ENCODE measurements around the gene MSRB3. TPM values are rescaled to one million over a fixed set of nuclear protein-coding genes. Genes with fewer than 3 reads are reported as not detected.

The MSRB3 gene
- total RNA-seq, 1 experiment from 2014 or later, result 0.55 TPM

DNA sequence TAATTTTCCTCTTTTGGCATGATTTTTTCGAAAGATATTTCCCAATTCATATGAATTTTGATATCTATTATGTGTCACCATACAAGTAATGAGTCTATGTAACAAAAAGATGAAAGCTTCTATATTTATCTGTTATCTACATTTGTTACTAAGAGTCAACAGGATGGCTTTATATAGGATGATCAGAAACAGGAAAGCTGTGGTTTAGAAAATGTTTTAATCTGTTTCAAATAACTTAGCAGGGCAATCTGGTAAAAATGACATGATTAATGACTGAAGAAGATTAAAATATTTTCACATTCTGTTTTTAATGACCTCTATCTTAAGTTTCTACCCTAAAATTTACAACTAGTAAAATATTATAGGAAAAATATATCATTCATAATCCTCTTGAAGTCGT is 105.8 kb downstream of the MSRB3 start:
- no peak for TF ChIP-seq EZH2 (IDR thresholded peaks at IDR 0.05; ENCODE audit: low read depth)
- TF ChIP-seq, protein P1, sequence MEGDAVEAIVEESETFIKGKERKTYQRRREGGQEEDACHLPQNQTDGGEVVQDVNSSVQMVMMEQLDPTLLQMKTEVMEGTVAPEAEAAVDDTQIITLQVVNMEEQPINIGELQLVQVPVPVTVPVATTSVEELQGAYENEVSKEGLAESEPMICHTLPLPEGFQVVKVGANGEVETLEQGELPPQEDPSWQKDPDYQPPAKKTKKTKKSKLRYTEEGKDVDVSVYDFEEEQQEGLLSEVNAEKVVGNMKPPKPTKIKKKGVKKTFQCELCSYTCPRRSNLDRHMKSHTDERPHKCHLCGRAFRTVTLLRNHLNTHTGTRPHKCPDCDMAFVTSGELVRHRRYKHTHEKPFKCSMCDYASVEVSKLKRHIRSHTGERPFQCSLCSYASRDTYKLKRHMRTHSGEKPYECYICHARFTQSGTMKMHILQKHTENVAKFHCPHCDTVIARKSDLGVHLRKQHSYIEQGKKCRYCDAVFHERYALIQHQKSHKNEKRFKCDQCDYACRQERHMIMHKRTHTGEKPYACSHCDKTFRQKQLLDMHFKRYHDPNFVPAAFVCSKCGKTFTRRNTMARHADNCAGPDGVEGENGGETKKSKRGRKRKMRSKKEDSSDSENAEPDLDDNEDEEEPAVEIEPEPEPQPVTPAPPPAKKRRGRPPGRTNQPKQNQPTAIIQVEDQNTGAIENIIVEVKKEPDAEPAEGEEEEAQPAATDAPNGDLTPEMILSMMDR (conservative IDR thresholded peaks at IDR 0.05), result no peak
- no peaks in the 10 kb centered on the region for H3K27me3 ChIP-seq (ENCODE audit: insufficient read depth, low read depth)
- no peaks in the 10 kb centered on the region for H3K79me2 ChIP-seq (ENCODE audit: low read depth)
- H3K4me2 ChIP-seq, result no peak overlapping the region
- 0 out of 2 replicates have a peak, but pooled peaks cover 3% of the 10 kb centered on the region for H4K20me1 ChIP-seq (ENCODE audit: insufficient read depth)
- intact Hi-C loops (cut with micrococcal nuclease; ENCODE audit: unreplicated experiment), result no loop called here
- no TSS peak for BruUV-seq (replicated peaks)
- H3K36me3 ChIP-seq (ENCODE audit: low read depth), result no peaks in the 10 kb centered on the region
- H3K4me1 ChIP-seq (replicated peaks; ENCODE audit: insufficient read depth), result no peaks in the 10 kb centered on the region
- no peaks in the 10 kb centered on the region for H3K9me2 ChIP-seq (ENCODE audit: insufficient read depth)
- no peak for DNase-seq
- ChIA-PET CTCF (no interaction called here), POLR2A (ENCODE audit: unreplicated experiment) (no interaction called here)
- no peak overlapping the region for H3K27ac ChIP-seq
- H2AFZ ChIP-seq, result no peak overlapping the region; the same call in 1 of the 2 replicates
- no peaks in the 10 kb centered on the region for H3K9me3 ChIP-seq (ENCODE audit: insufficient read depth, low read depth)
- H3K4me3 ChIP-seq, result no peak overlapping the region
- no peaks in the 10 kb centered on the region for H3F3A ChIP-seq (ENCODE audit: insufficient read depth, low read depth)

DNA sequence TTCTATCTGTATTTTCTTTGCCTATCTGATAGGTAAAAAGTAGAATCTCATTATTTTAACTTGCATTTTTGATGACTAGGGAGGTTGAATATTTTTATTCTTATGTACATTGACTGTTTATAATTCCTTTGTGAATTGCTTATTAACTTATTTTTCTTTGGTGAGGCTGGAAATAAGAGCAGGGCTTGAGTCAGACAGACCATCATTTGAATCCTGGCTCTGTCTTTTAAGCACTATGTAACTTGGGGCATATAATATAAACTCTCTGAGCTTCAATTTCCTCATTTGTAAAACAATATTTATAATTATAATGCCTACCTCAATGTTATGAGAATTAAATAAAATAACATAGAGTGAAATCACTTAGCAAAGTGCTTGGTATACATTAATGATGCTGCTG is 108.9 kb downstream of the MSRB3 start:
- no peak for TF ChIP-seq EZH2 (IDR thresholded peaks at IDR 0.05; ENCODE audit: low read depth)
- TF ChIP-seq, protein P1 (conservative IDR thresholded peaks at IDR 0.05), result no peak
- H3K9me3 ChIP-seq (ENCODE audit: insufficient read depth, low read depth), result no peaks in the 10 kb centered on the region
- BruUV-seq (replicated peaks), result no TSS peak
- H3K4me2 ChIP-seq, result no peak overlapping the region
- H3K36me3 ChIP-seq (ENCODE audit: low read depth), result no peaks in the 10 kb centered on the region
- ChIA-PET CTCF (no interaction called here), POLR2A (ENCODE audit: unreplicated experiment) (no interaction called here)
- no peak overlapping the region for H3K27ac ChIP-seq
- H3F3A ChIP-seq (ENCODE audit: insufficient read depth, low read depth), result no peaks in the 10 kb centered on the region
- no peaks in the 10 kb centered on the region for H3K27me3 ChIP-seq (ENCODE audit: insufficient read depth, low read depth)
- no peak overlapping the region for H3K4me3 ChIP-seq
- no peaks in the 10 kb centered on the region for H3K4me1 ChIP-seq (replicated peaks; ENCODE audit: insufficient read depth)
- intact Hi-C loops (cut with micrococcal nuclease; ENCODE audit: unreplicated experiment), result no loop called here
- H2AFZ ChIP-seq, result no peak overlapping the region
- no peaks in the 10 kb centered on the region for H3K79me2 ChIP-seq (ENCODE audit: low read depth)
- H3K9me2 ChIP-seq (ENCODE audit: insufficient read depth), result no peaks in the 10 kb centered on the region
- no peak for DNase-seq
- H4K20me1 ChIP-seq (ENCODE audit: insufficient read depth), result 0 out of 2 replicates have a peak, but pooled peaks cover 3% of the 10 kb centered on the region

DNA sequence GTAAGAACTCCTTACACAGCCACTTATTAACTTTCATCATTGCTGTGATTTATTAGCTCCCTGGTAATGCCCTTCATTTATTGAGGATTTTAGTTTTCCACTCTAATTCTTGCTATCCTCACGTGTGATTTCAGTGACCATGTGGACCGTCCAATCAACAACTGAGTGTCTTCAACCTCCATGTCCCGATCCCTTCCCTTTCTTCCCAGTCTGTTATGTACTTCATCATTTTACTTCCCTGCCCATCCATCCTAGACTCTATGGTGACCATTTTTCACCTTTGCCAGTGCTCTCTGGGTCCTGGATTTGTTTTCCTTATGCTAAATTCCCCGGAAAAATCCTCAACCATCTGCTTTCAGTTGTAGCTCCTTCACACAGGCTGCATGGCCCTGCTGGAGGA is 111.0 kb downstream of the MSRB3 start:
- BruUV-seq (replicated peaks), result no TSS peak
- Histone ChIP-seq H4K20me1 (ENCODE audit: insufficient read depth) (0 out of 2 replicates have a peak, but pooled peaks cover 3% of the 10 kb centered on the region), H3K4me1 (replicated peaks; ENCODE audit: insufficient read depth) (no peaks in the 10 kb centered on the region), H3K9me2 (ENCODE audit: insufficient read depth) (no peaks in the 10 kb centered on the region; the same call in 1 of the 2 replicates), H3K27ac (no peak overlapping the region), H3K79me2 (ENCODE audit: low read depth) (no peaks in the 10 kb centered on the region), H3K36me3 (ENCODE audit: low read depth) (no peaks in the 10 kb centered on the region), H3K9me3 (ENCODE audit: insufficient read depth, low read depth) (peaks cover 3% of the 10 kb centered on the region), H3K4me2 (no peak overlapping the region), H2AFZ (no peak overlapping the region), H3K27me3 (ENCODE audit: insufficient read depth, low read depth) (no peaks in the 10 kb centered on the region), H3K4me3 (no peak overlapping the region), H3F3A (ENCODE audit: insufficient read depth, low read depth) (no peaks in the 10 kb centered on the region)
- ChIA-PET POLR2A (ENCODE audit: unreplicated experiment) (no interaction called here), CTCF (no interaction called here)
- TF ChIP-seq, protein P1 (conservative IDR thresholded peaks at IDR 0.05), result no peak
- no peak for TF ChIP-seq EZH2 (IDR thresholded peaks at IDR 0.05; ENCODE audit: low read depth)
- DNase-seq, result no peak
- intact Hi-C loops (cut with micrococcal nuclease; ENCODE audit: unreplicated experiment), result no loop called here
